Common myeloid progenitor, CD34-positive (primary cell): ENCODE data around the gene MYO1B. TPM values are rescaled to one million over a fixed set of nuclear protein-coding genes. Genes with fewer than 3 reads are reported as not detected.

Source experiments
- CTCF ChIA-PET: fragments of 350-600 bp; sonication (Branson Sonifier 250); formaldehyde crosslinking; loops from one replicate; lab custom pipeline; 2021; ENCODE audit warnings: antibody characterized with exemption; lab: Charles Lee
- POLR2A ChIA-PET: fragments of 350-600 bp; sonication (Branson Sonifier 250); formaldehyde crosslinking; loops from one replicate; lab custom pipeline; 2021; ENCODE audit warnings: antibody characterized with exemption; lab: Charles Lee
- DNase-seq, 3 donors: peaks; one replicate each; pipeline versions ENCODE4 v3.0.0 to v3.0.0-alpha.2; 2013
- H3K27ac ChIP-seq, 2 experiments: 1 replicate in 1 of 2; 2 replicates in 1 of 2; pipeline ENCODE4 v1.7.0; 2013; ENCODE audit warnings: inconsistent platforms in 2 of 2, low read length in 2 of 2, mild to moderate bottlenecking in 2 of 2, low read depth in 1 of 2, moderate library complexity in 1 of 2; ENCODE audit not compliant: severe bottlenecking in 2 of 2, insufficient read depth in 1 of 2, poor library complexity in 1 of 2
- H3K27me3 ChIP-seq, 5 experiments: replicated peaks in 2 of 5; 1 replicate in 3 of 5; 2 replicates in 2 of 5; pipeline versions ENCODE4 v1.6.1 to v1.7.0; 2013; ENCODE audit warnings: low read length in 4 of 5, mild to moderate bottlenecking in 2 of 5, moderate library complexity in 2 of 5, inconsistent platforms in 1 of 5; ENCODE audit not compliant: insufficient read depth in 5 of 5, control insufficient read depth in 4 of 5
- H3K36me3 ChIP-seq, 4 experiments: 1 replicate in 2 of 4; 2 replicates in 2 of 4; pipeline versions ENCODE4 v1.6.1 to v1.7.0; 2013; ENCODE audit warnings: low read length in 3 of 4, control low read depth in 1 of 4, mild to moderate bottlenecking in 1 of 4; ENCODE audit not compliant: control insufficient read depth in 4 of 4, insufficient read depth in 4 of 4
- H3K4me1 ChIP-seq, 4 experiments: 1 replicate in 3 of 4; 2 replicates in 1 of 4; pipeline versions ENCODE4 v1.6.1 to v1.7.1; 2013; ENCODE audit warnings: low read length in 3 of 4, mild to moderate bottlenecking in 3 of 4, control low read depth in 1 of 4, inconsistent platforms in 1 of 4, moderate library complexity in 1 of 4; ENCODE audit not compliant: control insufficient read depth in 4 of 4, insufficient read depth in 4 of 4; ENCODE audit errors: control extremely low read depth in 1 of 4
- H3K4me3 ChIP-seq, 7 experiments: 1 replicate in 4 of 7; 2 replicates in 3 of 7; pipeline versions ENCODE4 v1.5.1 to v1.7.0; 2013; ENCODE audit warnings: mild to moderate bottlenecking in 7 of 7, low read length in 6 of 7, moderate library complexity in 6 of 7, inconsistent platforms in 2 of 7, low read depth in 2 of 7, control low read depth in 1 of 7; ENCODE audit not compliant: insufficient read depth in 4 of 7, control insufficient read depth in 1 of 7; ENCODE audit errors: extremely low read depth in 1 of 7
- H3K9me3 ChIP-seq, 5 experiments: 1 replicate in 4 of 5; 2 replicates in 1 of 5; pipeline versions ENCODE4 v1.6.1 to v1.7.1; 2013; ENCODE audit warnings: low read length in 4 of 5, mild to moderate bottlenecking in 2 of 5, inconsistent platforms in 1 of 5, low read depth in 1 of 5, moderate library complexity in 1 of 5; ENCODE audit not compliant: control insufficient read depth in 4 of 5, insufficient read depth in 2 of 5; ENCODE audit errors: control extremely low read depth in 1 of 5
- WGBS: methylation state at CpG from one replicate; pipeline ENCODE4 v1.1.5; 2013; ENCODE audit not compliant: insufficient coverage; 5-methylcytosine and 5-hydroxymethylcytosine counted together
- polyA plus RNA-seq: library from polyadenylated mRNA; unstranded; fragments of 120-200 nt; gene quantifications from one replicate; pipeline ENCODE4 v1.2.1, GENCODE V29; 2013

The MYO1B gene
- 0.50 TPM for polyA plus RNA-seq

- POLR2A ChIA-PET = no interaction called here
- CTCF ChIA-PET = interaction anchor here (0.7 to 1.6 kb wide), 3 partner anchors 11 to 39 kb away, joined by 3 read pairs; no protein-coding TSS in a partner anchor
Measured at GRCh38 chr2:191245046-191245868, at the start of gene MYO1B. MYO1B (plus strand) TSS chr2:191245404; CDS start chr2:191276896, 31,492 bp downstream.

GRCh38 chr2:191197096-191197495 lies 48.1 kb upstream of the MYO1B start:
- H3K27ac ChIP-seq = no peak overlapping the region
- WGBS = no CpG with 5 or more reads among the region's 3 CpGs
- no peaks in the 10 kb centered on the region for H3K36me3 ChIP-seq
- CTCF ChIA-PET = no interaction called here
- H3K27me3 ChIP-seq = no peaks in the 10 kb centered on the region
- H3K4me3 ChIP-seq = no peak overlapping the region
- H3K9me3 ChIP-seq = no peaks in the 10 kb centered on the region
- DNase-seq = no peak
- POLR2A ChIA-PET = no interaction called here
- H3K4me1 ChIP-seq = peaks cover 0 to 19% (median 5%) of the 10 kb centered on the region in 4 experiments

More at GRCh38 chr2:191245046-191245868, at the start of gene MYO1B:
- peak; percentile 67 to 79 (median 70) for DNase-seq
- Histone ChIP-seq H3K9me3 (peaks cover 0 to 2% (median 0%) of the 10 kb centered on the region in 5 experiments), H3K4me1 (peaks cover 0 to 12% (median 8%) of the 10 kb centered on the region in 4 experiments), H3K4me3 (peak within 1 kb of the TSS; percentile 52 to 77 (median 67)), H3K27ac (no peak within 1 kb of the TSS), H3K27me3 (peaks cover 0 to 12% (median 0%) of the 10 kb centered on the region in 5 experiments), H3K36me3 (no peaks in the 10 kb centered on the region)
- under 1% methylated on average over 101 of the region's 112 CpGs for WGBS

DNA sequence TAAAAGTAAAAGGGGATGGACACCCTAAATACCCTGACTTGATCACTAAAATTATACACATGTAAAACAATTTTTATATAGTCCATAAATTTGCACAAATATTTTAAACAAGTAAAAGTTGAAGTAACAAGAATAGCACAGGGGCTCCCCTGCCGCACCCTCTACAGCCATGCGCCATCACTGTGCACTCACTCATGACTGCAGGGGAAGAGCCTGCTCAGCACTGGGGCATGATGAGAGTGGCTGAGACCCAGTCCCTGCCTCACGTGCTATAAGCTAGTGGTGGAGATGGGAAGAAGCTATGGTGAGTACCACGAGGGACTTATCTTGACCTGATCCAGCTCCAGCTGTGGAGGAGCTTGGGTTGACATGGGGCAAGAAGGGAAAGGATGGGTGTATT lies 46.9 kb upstream of the MYO1B start:
- ChIA-PET POLR2A (no interaction called here), CTCF (no interaction called here)
- Histone ChIP-seq H3K9me3 (no peaks in the 10 kb centered on the region), H3K36me3 (no peaks in the 10 kb centered on the region), H3K4me3 (no peak overlapping the region), H3K4me1 (peaks cover 0 to 23% (median 9%) of the 10 kb centered on the region in 4 experiments), H3K27me3 (no peaks in the 10 kb centered on the region), H3K27ac (no peak overlapping the region)
- WGBS = 100% methylated on average over 4 of the region's 4 CpGs
- no peak for DNase-seq

DNA sequence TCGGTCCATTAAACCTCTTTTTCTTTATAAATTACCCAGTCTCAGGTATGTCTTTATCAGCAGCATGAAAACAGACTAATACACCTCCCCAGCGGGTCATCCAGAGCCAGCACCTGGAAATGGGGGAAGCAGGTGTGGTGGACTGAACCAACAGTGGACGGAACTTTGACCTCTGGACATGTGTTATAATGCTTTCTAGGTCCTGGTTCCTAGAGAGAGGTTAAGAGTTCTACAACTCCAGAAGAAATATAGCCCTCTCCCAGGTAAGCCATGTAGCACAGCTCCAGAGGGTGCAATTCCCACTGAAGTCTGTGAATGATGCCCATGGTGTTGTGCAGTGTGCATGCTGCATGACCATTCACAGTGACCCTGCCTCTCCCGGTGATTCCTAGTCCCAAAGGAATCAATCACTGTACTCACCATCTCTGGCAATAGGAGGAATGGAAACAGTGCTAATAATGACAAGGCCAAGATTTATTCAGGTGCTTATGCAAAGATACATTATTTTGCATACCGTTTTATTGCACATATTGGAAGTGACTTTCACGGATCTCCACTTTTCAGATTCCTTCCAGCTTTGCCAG lies 45.2 kb upstream of the MYO1B start:
- no peak overlapping the region for H3K27ac ChIP-seq
- H3K36me3 ChIP-seq = no peaks in the 10 kb centered on the region
- DNase-seq = no peak
- peaks cover 0 to 7% (median 3%) of the 10 kb centered on the region in 4 experiments for H3K4me1 ChIP-seq
- H3K4me3 ChIP-seq = no peak overlapping the region
- POLR2A ChIA-PET = interaction anchor here (0.6 kb wide), 1 partner anchor 719 kb away, joined by 3 read pairs; no protein-coding TSS in a partner anchor
- H3K9me3 ChIP-seq = no peaks in the 10 kb centered on the region
- no peaks in the 10 kb centered on the region for H3K27me3 ChIP-seq
- 100% methylated on average over 3 of the region's 6 CpGs for WGBS
- CTCF ChIA-PET = interaction anchor here (1.0 kb wide), 1 partner anchor 228 kb away, joined by 3 read pairs; no protein-coding TSS in a partner anchor

- Histone ChIP-seq H3K9me3 (no peaks in the 10 kb centered on the region), H3K27me3 (no peaks in the 10 kb centered on the region), H3K27ac (no peak overlapping the region), H3K36me3 (no peaks in the 10 kb centered on the region), H3K4me1 (peaks cover 0 to 7% (median 3%) of the 10 kb centered on the region in 4 experiments), H3K4me3 (no peak overlapping the region)
- no peak for DNase-seq
- WGBS = no CpG with 5 or more reads among the region's 1 CpG
- CTCF ChIA-PET = interaction anchor here (1.0 to 1.1 kb wide), 2 partner anchors 9 to 227 kb away, joined by 3 read pairs; no protein-coding TSS in a partner anchor
- POLR2A ChIA-PET = no interaction called here
Measured at GRCh38 chr2:191200910-191201309, 44.3 kb upstream of the MYO1B start.

GRCh38 chr2:191202209-191202721 lies 42.9 kb upstream of the MYO1B start:
- ChIA-PET CTCF (interaction anchor here (0.6 kb wide), 1 partner anchor 9 kb away, joined by 5 read pairs; no protein-coding TSS in a partner anchor), POLR2A (no interaction called here)
- Histone ChIP-seq H3K27ac (no peak overlapping the region), H3K9me3 (peaks cover 0 to 2% (median 0%) of the 10 kb centered on the region in 5 experiments), H3K4me1 (peaks cover 0 to 7% (median 3%) of the 10 kb centered on the region in 4 experiments), H3K36me3 (no peaks in the 10 kb centered on the region), H3K4me3 (no peak overlapping the region), H3K27me3 (no peaks in the 10 kb centered on the region)
- no peak for DNase-seq
- WGBS = no CpG with 5 or more reads among the region's 2 CpGs
